ENCODE results near the gene RAD1.

DNA sequence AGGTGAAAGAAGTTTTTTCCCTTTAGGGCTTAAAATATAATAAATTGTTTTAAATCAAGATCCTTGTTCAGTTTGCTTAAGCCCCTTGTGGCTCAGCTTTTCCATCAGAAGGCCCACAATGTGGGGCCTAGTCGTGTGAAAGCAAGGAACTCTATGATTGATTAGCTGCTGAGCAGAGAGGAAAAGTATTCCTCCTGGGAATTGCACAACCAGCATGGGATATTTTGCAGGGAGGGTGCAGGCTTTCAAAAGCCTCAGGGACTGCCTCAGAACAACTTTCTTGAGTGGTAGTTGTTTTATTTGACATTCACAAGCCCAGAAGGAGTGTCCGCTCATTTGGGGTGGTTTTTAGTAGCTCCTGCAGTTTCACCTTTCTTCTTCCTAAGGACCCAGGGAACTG lies 56.5 kb downstream of the RAD1 start:
- TF ChIP-seq, protein P1, sequence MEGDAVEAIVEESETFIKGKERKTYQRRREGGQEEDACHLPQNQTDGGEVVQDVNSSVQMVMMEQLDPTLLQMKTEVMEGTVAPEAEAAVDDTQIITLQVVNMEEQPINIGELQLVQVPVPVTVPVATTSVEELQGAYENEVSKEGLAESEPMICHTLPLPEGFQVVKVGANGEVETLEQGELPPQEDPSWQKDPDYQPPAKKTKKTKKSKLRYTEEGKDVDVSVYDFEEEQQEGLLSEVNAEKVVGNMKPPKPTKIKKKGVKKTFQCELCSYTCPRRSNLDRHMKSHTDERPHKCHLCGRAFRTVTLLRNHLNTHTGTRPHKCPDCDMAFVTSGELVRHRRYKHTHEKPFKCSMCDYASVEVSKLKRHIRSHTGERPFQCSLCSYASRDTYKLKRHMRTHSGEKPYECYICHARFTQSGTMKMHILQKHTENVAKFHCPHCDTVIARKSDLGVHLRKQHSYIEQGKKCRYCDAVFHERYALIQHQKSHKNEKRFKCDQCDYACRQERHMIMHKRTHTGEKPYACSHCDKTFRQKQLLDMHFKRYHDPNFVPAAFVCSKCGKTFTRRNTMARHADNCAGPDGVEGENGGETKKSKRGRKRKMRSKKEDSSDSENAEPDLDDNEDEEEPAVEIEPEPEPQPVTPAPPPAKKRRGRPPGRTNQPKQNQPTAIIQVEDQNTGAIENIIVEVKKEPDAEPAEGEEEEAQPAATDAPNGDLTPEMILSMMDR (IDR thresholded peaks at IDR 0.05): no peak
- TF ChIP-seq POLR2AphosphoS5 (IDR thresholded peaks at IDR 0.05) (no peak), POLR2A (IDR thresholded peaks at IDR 0.05) (no peak), EP300 (IDR thresholded peaks at IDR 0.05) (no peak)

All from stomach (tissue), 4 donors.